Suprapubic skin (tissue), 4 donors: Measurements from ENCODE around the gene ZNF423. TPM values are rescaled to one million over a fixed set of nuclear protein-coding genes. Genes with fewer than 3 reads are reported as not detected.

Experiments
- DNase-seq, 2 donors: peaks; one replicate each; pipeline ENCODE4 v3.0.0-alpha.2; 2019; ENCODE audit warnings: low spot score in 2 of 2
- H3K27ac ChIP-seq: fragments of 200-600 bp; sonication (generic); one replicate; pipeline ENCODE4 v1.5.1; 2019
- H3K27me3 ChIP-seq: fragments of 200-600 bp; sonication (generic); one replicate; pipeline ENCODE4 v1.5.1; 2019
- H3K36me3 ChIP-seq: fragments of 200-600 bp; sonication (generic); one replicate; pipeline ENCODE4 v1.5.1; 2019
- H3K4me1 ChIP-seq: fragments of 200-600 bp; sonication (generic); one replicate; pipeline ENCODE4 v1.5.1; 2019
- H3K4me3 ChIP-seq: fragments of 200-600 bp; sonication (generic); one replicate; pipeline ENCODE4 v1.5.1; 2019; ENCODE audit warnings: mild to moderate bottlenecking
- H3K9me3 ChIP-seq: fragments of 200-600 bp; sonication (generic); one replicate; pipeline ENCODE4 v1.5.1; 2019
- CTCF ChIP-seq, 2 donors: fragments of 200-600 bp in 1 of 2; fragments of 450-650 bp in 1 of 2; sonication (generic) in 1 of 2; IDR thresholded peaks; one replicate each; pipeline ENCODE4 v1.5.1; 2016 to 2019; ENCODE audit warnings: antibody characterized with exemption in 2 of 2, mild to moderate bottlenecking in 1 of 2, moderate library complexity in 1 of 2
- EP300 ChIP-seq: sonication (generic); formaldehyde crosslinking; IDR thresholded peaks from one replicate; pipeline ENCODE4 v1.6.1; 2017; ENCODE audit warnings: antibody characterized with exemption
- POLR2A ChIP-seq, 2 donors: fragments of 450-650 bp; IDR thresholded peaks; one replicate each; pipeline ENCODE4 v1.6.1; 2017; ENCODE audit warnings: antibody characterized with exemption in 2 of 2, mild to moderate bottlenecking in 2 of 2, moderate library complexity in 2 of 2
- POLR2AphosphoS5 ChIP-seq, 3 donors: sonication (generic); formaldehyde crosslinking; IDR thresholded peaks; one replicate each; pipeline ENCODE4 v1.6.1; 2017; ENCODE audit warnings: antibody characterized with exemption in 3 of 3
- WGBS: methylation state at CpG from one replicate; pipeline ENCODE4 v1.1.5; 2018; 5-methylcytosine and 5-hydroxymethylcytosine counted together
- total RNA-seq, 4 donors: library from RNA; depleted of rRNA; stranded (reverse); fragments of >200 nt; gene quantifications; one replicate each; pipeline ENCODE4 v1.1.0, GENCODE V29; 2016

The ZNF423 gene
- total RNA-seq, 4 donors from 2014 or later = 1.3 to 5.3 (median 1.9) TPM

GRCh38 chr16:49578018-49578417 is 277.9 kb downstream of the ZNF423 start:
- no peak overlapping the region for H3K27ac ChIP-seq
- no peak for TF ChIP-seq CTCF (IDR thresholded peaks at IDR 0.05)
- no peak for TF ChIP-seq POLR2AphosphoS5 (IDR thresholded peaks at IDR 0.05)
- TF ChIP-seq POLR2A (IDR thresholded peaks at IDR 0.05) = no peak
- no peak for TF ChIP-seq EP300
- DNase-seq = no peak

GRCh38 chr16:49576941-49577340 is 279.0 kb downstream of the ZNF423 start:
- no peak for DNase-seq
- peaks cover 4% of the 10 kb centered on the region for H3K4me1 ChIP-seq
- 87% methylated on average over 3 of the region's 3 CpGs for WGBS
- no peaks in the 10 kb centered on the region for H3K27me3 ChIP-seq
- TF ChIP-seq POLR2AphosphoS5 (IDR thresholded peaks at IDR 0.05) = no peak
- no peak for TF ChIP-seq EP300
- TF ChIP-seq CTCF (IDR thresholded peaks at IDR 0.05) = no peak
- TF ChIP-seq POLR2A (IDR thresholded peaks at IDR 0.05) = no peak
- H3K4me3 ChIP-seq = no peak overlapping the region
- no peaks in the 10 kb centered on the region for H3K36me3 ChIP-seq
- H3K9me3 ChIP-seq = no peaks in the 10 kb centered on the region
- H3K27ac ChIP-seq = no peak overlapping the region

More at GRCh38 chr16:49578018-49578417, 277.9 kb downstream of the ZNF423 start:
- H3K36me3 ChIP-seq = no peaks in the 10 kb centered on the region
- H3K4me3 ChIP-seq = no peak overlapping the region
- no peaks in the 10 kb centered on the region for H3K27me3 ChIP-seq
- no peaks in the 10 kb centered on the region for H3K9me3 ChIP-seq
- peaks cover 4% of the 10 kb centered on the region for H3K4me1 ChIP-seq
- 50% methylated on average over 3 of the region's 3 CpGs for WGBS

GRCh38 chr16:49576173-49576494 is 279.8 kb downstream of the ZNF423 start:
- no peak overlapping the region for H3K4me3 ChIP-seq
- H3K27me3 ChIP-seq = no peaks in the 10 kb centered on the region
- peaks cover 4% of the 10 kb centered on the region for H3K4me1 ChIP-seq
- no peaks in the 10 kb centered on the region for H3K9me3 ChIP-seq
- no peak overlapping the region for H3K27ac ChIP-seq
- no peak for DNase-seq
- no peaks in the 10 kb centered on the region for H3K36me3 ChIP-seq
- TF ChIP-seq CTCF (IDR thresholded peaks at IDR 0.05) (no peak), POLR2AphosphoS5 (IDR thresholded peaks at IDR 0.05) (no peak), POLR2A (IDR thresholded peaks at IDR 0.05) (no peak), EP300 (no peak)
- 83% methylated on average over 2 of the region's 4 CpGs for WGBS

- Histone ChIP-seq H3K27ac (no peak overlapping the region), H3K9me3 (no peaks in the 10 kb centered on the region), H3K27me3 (no peaks in the 10 kb centered on the region), H3K4me3 (no peak overlapping the region), H3K36me3 (no peaks in the 10 kb centered on the region), H3K4me1 (peaks cover 4% of the 10 kb centered on the region)
- WGBS = 46% methylated on average over 13 of the region's 14 CpGs
- DNase-seq = no peak
- TF ChIP-seq CTCF (IDR thresholded peaks at IDR 0.05) (no peak), POLR2A (IDR thresholded peaks at IDR 0.05) (no peak), EP300 (no peak), POLR2AphosphoS5 (IDR thresholded peaks at IDR 0.05) (no peak)
These were observed 280.4 kb downstream of the ZNF423 start for GRCh38 chr16:49575346-49576172.

GRCh38 chr16:49574826-49575225 is 281.1 kb downstream of the ZNF423 start:
- TF ChIP-seq POLR2AphosphoS5 (IDR thresholded peaks at IDR 0.05) (no peak), CTCF (IDR thresholded peaks at IDR 0.05) (no peak), POLR2A (IDR thresholded peaks at IDR 0.05) (no peak), EP300 (no peak)
- no peak overlapping the region for H3K4me3 ChIP-seq
- H3K27me3 ChIP-seq = no peaks in the 10 kb centered on the region
- H3K36me3 ChIP-seq = no peaks in the 10 kb centered on the region
- no peaks in the 10 kb centered on the region for H3K9me3 ChIP-seq
- DNase-seq = no peak
- WGBS = 94% methylated on average over 12 of the region's 12 CpGs
- H3K27ac ChIP-seq = no peak overlapping the region
- peaks cover 4% of the 10 kb centered on the region for H3K4me1 ChIP-seq
